GM13977 (cell line): ENCODE data around the gene DAZL.

Experiments used
- DNase-seq: peaks from one replicate; pipeline ENCODE4 v3.0.0; 2012; ENCODE audit warnings: low spot score
- in situ Hi-C: fragments of 300-500 bp; cut with MboI; formaldehyde crosslinking; loops from one replicate; pipeline ENCODE4 v1.12.0; 2022; ENCODE audit warnings: low sequenced_read_pairs, low pct_unique_long_range_greater_than_20kb, mixed read lengths, inconsistent platforms; ENCODE audit not compliant: unreplicated experiment
- TF ChIP-seq, protein P1 (sequence below): IDR thresholded peaks from 2 replicates; pipeline ENCODE4 v1.5.1; 2012; ENCODE audit warnings: mild to moderate bottlenecking, control low read depth; ENCODE audit not compliant: insufficient read depth; ENCODE audit errors: extremely low read depth, missing control alignments

Gene DAZL

DNA sequence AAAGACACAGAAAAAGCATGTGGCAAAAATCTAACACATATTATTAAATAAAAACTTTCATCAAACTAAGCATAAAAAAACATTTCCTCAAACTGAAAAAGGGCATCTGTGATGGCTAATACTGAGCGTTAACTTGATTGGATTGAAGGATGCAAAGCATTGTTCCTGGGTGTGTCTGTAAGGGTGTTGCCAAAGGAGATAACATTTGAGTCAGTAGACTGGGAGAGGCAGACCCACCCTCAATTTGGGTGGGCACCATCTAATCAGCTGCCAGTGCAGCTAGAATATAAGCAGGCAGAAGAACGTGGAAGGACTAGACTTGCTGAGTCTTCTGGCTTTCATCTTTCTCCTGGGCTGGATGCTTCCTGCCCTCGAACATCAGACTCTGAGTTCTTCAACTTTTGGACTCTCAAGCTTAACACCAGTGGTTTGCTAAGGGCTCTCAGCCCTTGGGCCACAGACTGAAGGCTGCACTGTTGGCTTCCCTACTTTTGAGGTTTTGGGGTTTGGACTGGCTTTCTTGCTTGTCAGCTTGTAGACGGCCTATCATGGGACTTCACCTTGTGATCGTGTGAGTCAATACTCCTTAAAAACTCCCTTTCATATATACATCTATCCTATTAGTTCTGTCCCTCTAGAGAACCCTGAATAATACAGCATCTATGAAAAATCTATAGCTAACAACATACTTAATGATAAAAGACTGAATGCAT lies 45.4 kb downstream of the DAZL start:
- DNase-seq = no peak
- in situ Hi-C loops = no loop called here
- TF ChIP-seq, protein P1, sequence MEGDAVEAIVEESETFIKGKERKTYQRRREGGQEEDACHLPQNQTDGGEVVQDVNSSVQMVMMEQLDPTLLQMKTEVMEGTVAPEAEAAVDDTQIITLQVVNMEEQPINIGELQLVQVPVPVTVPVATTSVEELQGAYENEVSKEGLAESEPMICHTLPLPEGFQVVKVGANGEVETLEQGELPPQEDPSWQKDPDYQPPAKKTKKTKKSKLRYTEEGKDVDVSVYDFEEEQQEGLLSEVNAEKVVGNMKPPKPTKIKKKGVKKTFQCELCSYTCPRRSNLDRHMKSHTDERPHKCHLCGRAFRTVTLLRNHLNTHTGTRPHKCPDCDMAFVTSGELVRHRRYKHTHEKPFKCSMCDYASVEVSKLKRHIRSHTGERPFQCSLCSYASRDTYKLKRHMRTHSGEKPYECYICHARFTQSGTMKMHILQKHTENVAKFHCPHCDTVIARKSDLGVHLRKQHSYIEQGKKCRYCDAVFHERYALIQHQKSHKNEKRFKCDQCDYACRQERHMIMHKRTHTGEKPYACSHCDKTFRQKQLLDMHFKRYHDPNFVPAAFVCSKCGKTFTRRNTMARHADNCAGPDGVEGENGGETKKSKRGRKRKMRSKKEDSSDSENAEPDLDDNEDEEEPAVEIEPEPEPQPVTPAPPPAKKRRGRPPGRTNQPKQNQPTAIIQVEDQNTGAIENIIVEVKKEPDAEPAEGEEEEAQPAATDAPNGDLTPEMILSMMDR = no peak

DNA sequence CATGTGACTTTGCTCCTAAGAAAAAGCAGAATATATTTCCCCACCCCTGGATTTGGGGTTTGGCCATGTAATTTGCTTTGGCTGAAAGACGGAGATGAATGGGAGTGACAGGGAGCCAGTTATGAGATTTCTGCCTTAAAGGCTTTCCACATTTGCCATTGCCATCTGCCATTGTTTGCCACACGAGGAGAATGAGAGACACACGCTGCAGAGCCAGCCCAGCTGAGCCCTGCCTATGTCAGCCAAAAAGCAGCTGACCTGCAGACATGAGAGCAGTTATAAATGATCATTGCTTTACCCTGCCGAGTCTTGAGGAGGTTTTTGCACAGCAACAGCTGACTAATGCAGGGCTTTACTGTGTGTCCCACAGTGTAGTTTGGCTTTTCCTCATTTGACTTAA lies 51.1 kb downstream of the DAZL start:
- TF ChIP-seq, protein P1 = no peak
- DNase-seq = no peak
- in situ Hi-C loops = loop anchor here (5.0 kb wide), 1 partner anchor 267 kb away; no protein-coding TSS in a partner anchor

DNA sequence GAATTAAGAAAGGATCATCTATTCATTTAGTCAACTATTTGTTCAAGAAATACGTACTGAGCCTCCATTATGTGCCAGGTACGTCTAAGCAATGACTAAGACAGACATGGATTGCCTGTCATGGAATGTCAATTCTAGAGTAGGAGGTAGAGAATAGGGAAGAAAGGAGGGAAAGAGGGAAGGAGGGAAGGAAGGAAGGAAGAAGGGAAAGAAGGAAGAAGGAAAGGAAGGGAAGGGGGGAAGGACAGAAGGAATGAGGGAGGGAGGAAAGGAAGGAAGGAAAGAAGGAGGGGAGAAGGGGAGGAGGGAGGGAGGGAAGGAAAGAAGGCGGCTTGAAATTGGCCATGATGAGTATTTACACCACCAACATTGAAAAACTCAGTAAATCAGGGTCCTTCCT lies 52.5 kb downstream of the DAZL start:
- TF ChIP-seq, protein P1 = no peak
- no peak for DNase-seq
- in situ Hi-C loops = loop anchor here (5.0 kb wide), 1 partner anchor 265 kb away; no protein-coding TSS in a partner anchor

DNA sequence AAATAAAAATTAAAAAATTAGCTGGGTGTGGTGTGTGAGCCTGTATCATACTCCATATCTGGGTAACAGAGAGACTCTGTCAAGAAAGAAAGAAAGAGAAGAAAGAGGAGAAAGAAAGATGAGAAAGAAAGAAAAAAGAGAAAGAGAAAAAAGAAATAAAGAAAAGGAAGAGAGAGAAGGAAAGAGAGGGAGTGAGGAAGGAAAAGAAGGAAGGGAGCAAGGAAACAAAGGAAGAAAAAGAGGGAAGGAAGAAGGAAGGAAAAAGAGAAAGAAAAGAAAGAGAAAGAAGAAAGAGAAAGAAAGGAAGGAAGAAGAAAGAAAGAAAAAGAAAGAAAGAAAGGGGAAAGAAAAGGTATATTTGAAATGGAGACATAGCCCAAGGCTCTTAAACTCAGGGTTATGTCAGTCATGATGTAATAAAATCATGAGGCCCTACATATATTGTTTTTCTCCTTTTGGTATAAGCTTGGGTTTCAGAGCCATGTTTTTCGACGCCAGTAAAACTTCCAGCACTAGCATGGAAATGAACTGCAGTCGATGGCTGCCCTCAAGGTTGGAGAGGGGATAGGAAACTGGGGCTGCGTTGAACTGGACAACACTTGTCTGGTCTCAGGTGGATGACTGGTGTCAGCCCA lies 53.8 kb downstream of the DAZL start:
- in situ Hi-C loops = loop anchor here (5.0 kb wide), 1 partner anchor 264 kb away; no protein-coding TSS in a partner anchor
- no peak for DNase-seq
- TF ChIP-seq, protein P1 = no peak

DNA sequence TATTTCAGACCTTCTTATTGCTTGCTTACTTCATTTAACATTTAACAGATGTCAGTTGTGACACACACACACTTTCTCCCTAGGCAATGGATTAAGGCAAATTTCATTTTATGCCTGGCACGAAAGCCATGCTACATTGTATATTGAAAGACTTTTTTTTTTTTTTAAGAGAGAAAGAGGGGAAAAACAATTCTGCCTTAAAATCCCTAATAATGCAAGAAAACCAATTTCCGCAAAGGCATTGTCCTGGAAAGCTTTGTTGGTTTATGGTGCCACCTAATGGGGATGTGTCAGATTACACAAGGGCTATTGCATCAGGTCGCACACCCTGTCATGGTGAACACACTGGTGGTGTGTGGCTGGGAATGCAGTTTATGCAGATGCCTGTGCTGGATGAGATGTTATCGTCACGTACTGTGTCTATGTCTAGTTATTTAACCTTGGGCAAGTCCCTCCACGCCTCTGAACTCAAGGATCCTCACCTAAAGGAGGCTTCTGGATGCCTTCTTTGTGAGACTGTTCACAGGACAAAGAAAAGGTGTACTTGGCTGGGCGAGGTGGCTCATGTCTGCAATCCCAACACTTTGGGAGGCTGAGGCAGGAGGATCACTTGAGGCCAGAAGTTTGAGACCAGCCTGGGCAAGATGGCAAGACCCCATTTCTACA lies 54.4 kb downstream of the DAZL start:
- TF ChIP-seq, protein P1 = peak; percentile 80
- in situ Hi-C loops = loop anchor here (5.0 kb wide), 1 partner anchor 264 kb away; no protein-coding TSS in a partner anchor
- peak; percentile 60 for DNase-seq

DNA sequence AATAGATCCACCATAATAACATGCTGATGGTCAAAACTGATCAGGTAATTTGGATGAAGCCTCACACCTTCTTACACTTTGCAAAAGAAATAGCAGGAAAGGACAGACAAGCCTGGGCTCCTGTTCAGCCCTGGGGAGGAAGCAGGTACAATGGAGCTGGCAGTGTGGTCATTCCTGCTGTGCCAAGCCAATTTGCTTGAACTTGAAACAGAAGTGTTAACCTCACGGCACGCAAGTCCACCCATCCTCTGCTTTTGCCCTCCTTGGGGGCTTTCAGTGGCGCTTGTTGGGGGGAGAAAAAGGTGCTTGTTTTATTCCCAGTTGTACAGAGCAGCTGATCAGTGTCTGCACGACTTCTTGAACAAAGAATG lies 54.9 kb downstream of the DAZL start:
- TF ChIP-seq, protein P1 = no peak
- no peak for DNase-seq
- in situ Hi-C loops = loop anchor here (5.0 kb wide), 1 partner anchor 263 kb away; no protein-coding TSS in a partner anchor
